T-cell (primary cell): ENCODE results near the gene HPS3. TPM values are rescaled to one million over a fixed set of nuclear protein-coding genes. Genes with fewer than 3 reads are reported as not detected.
"Not testable (repeated sequence)": the region's sequence is repeated elsewhere in the genome, so short reads cannot be mapped to it uniquely, and the experiment has no call there.

Experiments used
- ATAC-seq, 4 experiments: fragments of 200-7000 bp in 3 of 4; fragments of 150-1000 bp in 1 of 4; cut with Tn5 transposase; replicated peaks in 1 of 4; 1 replicate in 3 of 4; 2 replicates in 1 of 4; pipeline ENCODE4 v1.10.0; 2021; ENCODE audit warnings: moderate library complexity in 3 of 4, mild to moderate bottlenecking in 2 of 4, moderate number of reproducible peaks in 1 of 4
- CTCF ChIA-PET, 2 donors: fragments of 300-600 bp; sonication (Branson Sonifier 250); formaldehyde crosslinking; loops; one replicate each; lab custom pipeline; 2022; ENCODE audit warnings: antibody characterized with exemption in 2 of 2; lab: Charles Lee
- POLR2A ChIA-PET, 2 donors: fragments of 300-600 bp; sonication (Branson Sonifier 250); formaldehyde crosslinking; loops; one replicate each; lab custom pipeline; 2022; ENCODE audit warnings: antibody characterized with exemption in 2 of 2; lab: Charles Lee
- DNase-seq, 35 experiments: peaks; one replicate each; pipeline versions ENCODE4 v3.0.0 to v3.0.0-alpha.2; 2013 to 2023
- H3K27ac ChIP-seq: one replicate; pipeline ENCODE4 v1.5.1; 2013; ENCODE audit warnings: low read length
- H3K27me3 ChIP-seq, 2 experiments: replicated peaks in 1 of 2; 1 replicate in 1 of 2; 2 replicates in 1 of 2; pipeline versions ENCODE4 v1.6.1 to v1.7.0; 2013; ENCODE audit warnings: low read length in 1 of 2, mixed read lengths in 1 of 2; ENCODE audit not compliant: control insufficient read depth in 2 of 2, insufficient read depth in 2 of 2; ENCODE audit errors: extremely low read depth in 1 of 2
- H3K36me3 ChIP-seq, 2 donors: 1 replicate in 1 of 2; 2 replicates in 1 of 2; pipeline versions ENCODE4 v1.6.1 to v1.7.0; 2013; ENCODE audit warnings: low read length in 1 of 2; ENCODE audit not compliant: control insufficient read depth in 2 of 2, insufficient read depth in 1 of 2; ENCODE audit errors: extremely low read depth in 1 of 2
- H3K4me1 ChIP-seq, 2 experiments: 1 replicate in 1 of 2; 2 replicates in 1 of 2; pipeline versions ENCODE4 v1.6.1 to v1.7.0; 2013; ENCODE audit warnings: low read length in 2 of 2, mixed read lengths in 1 of 2; ENCODE audit not compliant: insufficient read depth in 2 of 2, control insufficient read depth in 1 of 2; ENCODE audit errors: extremely low read depth in 1 of 2
- H3K4me3 ChIP-seq, 2 donors: 1 replicate in 1 of 2; 2 replicates in 1 of 2; pipeline versions ENCODE4 v1.5.1 to v1.7.0; 2013; ENCODE audit warnings: mild to moderate bottlenecking in 2 of 2, low read length in 1 of 2, moderate library complexity in 1 of 2; ENCODE audit not compliant: control insufficient read depth in 1 of 2; ENCODE audit errors: extremely low read depth in 1 of 2
- H3K9me3 ChIP-seq: 2 replicates; pipeline ENCODE4 v1.7.0; 2013
- H3K27ac Mint-ChIP-seq, 2 donors: one replicate each; pipeline ENCODE4 v1.8.0; 2020 to 2021; ENCODE audit warnings: mild to moderate bottlenecking in 2 of 2, mixed read lengths in 2 of 2
- H3K27me3 Mint-ChIP-seq, 2 donors: one replicate each; pipeline ENCODE4 v1.8.0; 2021 to 2022; ENCODE audit warnings: mixed read lengths in 2 of 2
- H3K36me3 Mint-ChIP-seq: one replicate; pipeline ENCODE4 v1.8.0; 2021; ENCODE audit warnings: mixed read lengths
- H3K4me1 Mint-ChIP-seq, 3 donors: one replicate each; pipeline ENCODE4 v1.8.0; 2020 to 2022; ENCODE audit warnings: mixed read lengths in 3 of 3, mild to moderate bottlenecking in 1 of 3
- H3K4me3 Mint-ChIP-seq, 3 donors: one replicate each; pipeline ENCODE4 v1.8.0; 2020 to 2022; ENCODE audit warnings: mild to moderate bottlenecking in 3 of 3, mixed read lengths in 3 of 3, moderate library complexity in 3 of 3
- H3K9me3 Mint-ChIP-seq, 3 donors: one replicate each; pipeline ENCODE4 v1.8.0; 2020 to 2022; ENCODE audit warnings: mixed read lengths in 3 of 3
- WGBS: methylation state at CpG from one replicate; pipeline ENCODE4 v1.1.5; 2013; ENCODE audit warnings: missing lambda C conversion rate; ENCODE audit not compliant: insufficient coverage; 5-methylcytosine and 5-hydroxymethylcytosine counted together
- total RNA-seq, 35 experiments: library from RNA in 6 of 35; stranded (reverse) in 6 of 35; fragments of 120-200 nt in 1 of 35; gene quantifications; one replicate each; pipeline versions ENCODE4 v1.2.1 to v1.2.4 and lab custom pipeline; 2013 to 2026

The HPS3 gene
- total RNA-seq, 5 donors from 2014 or later (not counting 1 experiment from before 2014, with no cell fraction given), result 18.6 to 28.4 (median 21.5) TPM

- ATAC-seq, H3K9me3 Mint-ChIP-seq, POLR2A ChIA-PET, H3K4me3 Mint-ChIP-seq, H3K27ac Mint-ChIP-seq, H3K36me3 Mint-ChIP-seq, H3K9me3 ChIP-seq, H3K36me3 ChIP-seq, H3K27me3 ChIP-seq, CTCF ChIA-PET, H3K4me1 ChIP-seq, H3K27ac ChIP-seq, H3K4me3 ChIP-seq, H3K27me3 Mint-ChIP-seq, DNase-seq: not testable (repeated sequence)
- H3K4me1 Mint-ChIP-seq, result peaks cover 7 to 14% (median 12%) of the 10 kb centered on the region in 3 donors
- no CpG with 5 or more reads among the region's 1 CpG for WGBS
Measured at GRCh38 chr3:149219380-149220121, 90.1 kb downstream of the HPS3 start.

- Histone ChIP-seq H3K27me3 (no peaks in the 10 kb centered on the region), H3K9me3 (no peaks in the 10 kb centered on the region), H3K4me1 (peaks cover 6 to 8% of the 10 kb centered on the region in 2 experiments), H3K36me3 (no peaks in the 10 kb centered on the region), H3K27ac (no peak within 1 kb of the TSS), H3K4me3 (no peak within 1 kb of the TSS)
- DNase-seq (no peak), ATAC-seq (no peak)
- no CpG with 5 or more reads among the region's 3 CpGs for WGBS
- Mint-ChIP-seq H3K36me3 (no peaks in the 10 kb centered on the region), H3K4me1 (peaks cover 17 to 24% (median 23%) of the 10 kb centered on the region in 3 donors), H3K27me3 (peaks cover 0 to 1% of the 10 kb centered on the region in 2 donors), H3K9me3 (no peaks in the 10 kb centered on the region), H3K27ac (no peak within 1 kb of the TSS), H3K4me3 (no peak within 1 kb of the TSS)
- ChIA-PET POLR2A (interaction anchor here (0.5 to 0.6 kb wide), 2 partner anchors 140 to 1375 kb away, joined by 3 to 4 read pairs; no protein-coding TSS in a partner anchor), CTCF (no interaction called here)
Measured at GRCh38 chr3:149221783-149222517, 92.5 kb downstream of the HPS3 start, which contains the start of gene CP. TSS of gene CP (minus strand) at chr3:149221829. CDS start at chr3:149221792, 37 bp downstream.

Other genes starting within 250 kb of the HPS3 start
- gene GYG1, start 138.1 kb upstream of the HPS3 start, total RNA-seq, result 10 to 100 TPM; 16.3 to 30.4 (median 25.7) TPM
- 10 to 100 TPM; 12.5 to 25.4 (median 19.1) TPM for gene HLTF, start 43.1 kb upstream of the HPS3 start, total RNA-seq
- 1 to 10 TPM in 1 of 5 donors, under 1 TPM in 2, not detected in 2; 0.69 to 1.9 (median 0.73) TPM for gene CP, start 92.2 kb downstream of the HPS3 start, total RNA-seq
- not detected for gene TM4SF18, start 204.0 kb downstream of the HPS3 start, total RNA-seq
- 1 to 10 TPM in 1 of 5 donors, under 1 TPM in 2, not detected in 2; 0.76 to 1.0 (median 0.79) TPM for gene TM4SF1, start 248.0 kb downstream of the HPS3 start, total RNA-seq